Nephron progenitor cell (in vitro differentiated cells): ENCODE measurements around the gene DDAH1.

Source experiments
- DNase-seq: peaks from one replicate; pipeline ENCODE4 v3.0.0; 2021
- H3K27ac Mint-ChIP-seq: 2 replicates; pipeline ENCODE4 v1.8.0; 2021; ENCODE audit warnings: mild to moderate bottlenecking, moderate library complexity, mixed read lengths
- H3K27me3 Mint-ChIP-seq: 2 replicates; pipeline ENCODE4 v1.8.0; 2021; ENCODE audit warnings: mild to moderate bottlenecking, low read depth, mixed read lengths; ENCODE audit not compliant: poor library complexity
- H3K36me3 Mint-ChIP-seq: 2 replicates; pipeline ENCODE4 v1.8.0; 2021; ENCODE audit warnings: low read depth, mixed read lengths
- H3K4me1 Mint-ChIP-seq: 2 replicates; pipeline ENCODE4 v1.8.0; 2021; ENCODE audit warnings: mixed read lengths
- H3K4me3 Mint-ChIP-seq: 2 replicates; pipeline ENCODE4 v1.8.0; 2021; ENCODE audit warnings: mild to moderate bottlenecking, moderate library complexity, mixed read lengths
- H3K9me3 Mint-ChIP-seq: 2 replicates; pipeline ENCODE4 v1.8.0; 2021; ENCODE audit warnings: mild to moderate bottlenecking, moderate library complexity, mixed read lengths
- TF ChIP-seq, protein P1 (sequence below): fragments of 200-600 bp; sonication (generic); IDR thresholded peaks from 2 replicates; pipeline ENCODE4 v1.5.0; 2021; ENCODE audit warnings: antibody characterized with exemption

Gene DDAH1

DNA sequence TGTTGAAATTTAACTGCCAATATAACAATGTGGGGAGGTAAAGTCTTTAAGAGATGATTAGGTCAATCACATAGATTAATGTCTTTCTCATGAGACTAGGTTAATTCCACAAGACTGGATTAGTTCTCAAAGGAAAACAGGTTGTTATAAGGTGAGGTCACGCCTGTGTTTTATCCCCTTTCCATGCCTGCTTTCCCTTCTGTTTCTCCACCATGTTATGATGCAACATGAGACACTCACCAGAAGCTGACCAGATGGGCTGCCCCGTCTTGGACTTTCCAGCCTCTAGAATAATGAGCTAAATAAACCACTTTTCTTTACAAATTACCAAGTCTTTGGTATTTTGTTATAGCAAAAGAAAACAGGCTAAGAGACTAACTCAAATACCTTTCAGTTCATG lies 70.8 kb downstream of the DDAH1 start:
- Mint-ChIP-seq H3K9me3 (peaks cover 6% of the 10 kb centered on the region), H3K4me1 (peaks cover 16% of the 10 kb centered on the region), H3K27me3 (peaks cover 6% of the 10 kb centered on the region), H3K4me3 (no peak overlapping the region), H3K27ac (no peak overlapping the region), H3K36me3 (peaks cover 7% of the 10 kb centered on the region)
- TF ChIP-seq, protein P1, sequence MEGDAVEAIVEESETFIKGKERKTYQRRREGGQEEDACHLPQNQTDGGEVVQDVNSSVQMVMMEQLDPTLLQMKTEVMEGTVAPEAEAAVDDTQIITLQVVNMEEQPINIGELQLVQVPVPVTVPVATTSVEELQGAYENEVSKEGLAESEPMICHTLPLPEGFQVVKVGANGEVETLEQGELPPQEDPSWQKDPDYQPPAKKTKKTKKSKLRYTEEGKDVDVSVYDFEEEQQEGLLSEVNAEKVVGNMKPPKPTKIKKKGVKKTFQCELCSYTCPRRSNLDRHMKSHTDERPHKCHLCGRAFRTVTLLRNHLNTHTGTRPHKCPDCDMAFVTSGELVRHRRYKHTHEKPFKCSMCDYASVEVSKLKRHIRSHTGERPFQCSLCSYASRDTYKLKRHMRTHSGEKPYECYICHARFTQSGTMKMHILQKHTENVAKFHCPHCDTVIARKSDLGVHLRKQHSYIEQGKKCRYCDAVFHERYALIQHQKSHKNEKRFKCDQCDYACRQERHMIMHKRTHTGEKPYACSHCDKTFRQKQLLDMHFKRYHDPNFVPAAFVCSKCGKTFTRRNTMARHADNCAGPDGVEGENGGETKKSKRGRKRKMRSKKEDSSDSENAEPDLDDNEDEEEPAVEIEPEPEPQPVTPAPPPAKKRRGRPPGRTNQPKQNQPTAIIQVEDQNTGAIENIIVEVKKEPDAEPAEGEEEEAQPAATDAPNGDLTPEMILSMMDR = no peak
- no peak for DNase-seq

DNA sequence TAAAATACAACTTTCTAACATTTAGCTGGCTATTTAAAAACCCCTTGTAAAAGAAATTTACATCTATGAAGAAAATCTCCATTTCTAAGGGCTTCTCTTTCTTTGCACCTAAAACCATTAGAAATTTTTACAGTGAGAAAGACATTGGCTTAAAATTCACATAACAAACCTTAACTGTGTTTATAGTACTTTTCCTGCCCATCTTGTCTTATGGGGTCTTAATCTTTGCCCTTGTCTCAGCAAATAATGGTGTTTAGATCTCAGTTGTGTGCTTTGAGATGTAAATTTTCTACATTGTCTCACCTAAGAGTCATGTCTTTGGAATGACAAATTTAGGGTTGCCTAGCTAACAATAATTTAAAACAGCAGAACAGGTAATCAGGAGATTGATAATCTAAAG lies 71.5 kb downstream of the DDAH1 start:
- Mint-ChIP-seq H3K4me3 (no peak overlapping the region), H3K36me3 (peaks cover 7% of the 10 kb centered on the region), H3K9me3 (peaks cover 6% of the 10 kb centered on the region), H3K27ac (no peak overlapping the region), H3K27me3 (peaks cover 6% of the 10 kb centered on the region), H3K4me1 (peaks cover 15% of the 10 kb centered on the region)
- TF ChIP-seq, protein P1 = no peak
- DNase-seq = no peak

DNA sequence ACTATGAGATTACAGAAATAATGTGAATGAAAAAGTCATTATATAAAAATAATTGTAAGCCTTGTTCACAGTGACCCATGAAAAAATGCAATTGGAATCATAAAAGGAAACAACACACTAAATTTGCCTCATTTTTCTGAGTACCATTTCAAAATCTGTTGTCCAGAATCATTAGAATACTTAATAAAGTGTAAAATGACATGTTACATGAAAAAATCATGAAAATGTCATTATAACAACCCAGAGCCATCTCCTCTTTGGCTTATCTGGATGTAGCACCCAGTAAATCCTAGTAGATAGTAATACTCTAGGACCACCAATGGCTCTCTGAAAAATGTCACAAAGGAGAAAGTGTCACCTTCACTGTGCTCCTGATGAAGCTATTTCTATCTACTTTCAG lies 76.5 kb downstream of the DDAH1 start:
- no peak for DNase-seq
- TF ChIP-seq, protein P1 = no peak
- Mint-ChIP-seq H3K27me3 (peaks cover 6% of the 10 kb centered on the region), H3K27ac (no peak overlapping the region), H3K4me3 (no peak overlapping the region), H3K36me3 (peaks cover 28% of the 10 kb centered on the region), H3K4me1 (no peaks in the 10 kb centered on the region), H3K9me3 (peaks cover 33% of the 10 kb centered on the region)

DNA sequence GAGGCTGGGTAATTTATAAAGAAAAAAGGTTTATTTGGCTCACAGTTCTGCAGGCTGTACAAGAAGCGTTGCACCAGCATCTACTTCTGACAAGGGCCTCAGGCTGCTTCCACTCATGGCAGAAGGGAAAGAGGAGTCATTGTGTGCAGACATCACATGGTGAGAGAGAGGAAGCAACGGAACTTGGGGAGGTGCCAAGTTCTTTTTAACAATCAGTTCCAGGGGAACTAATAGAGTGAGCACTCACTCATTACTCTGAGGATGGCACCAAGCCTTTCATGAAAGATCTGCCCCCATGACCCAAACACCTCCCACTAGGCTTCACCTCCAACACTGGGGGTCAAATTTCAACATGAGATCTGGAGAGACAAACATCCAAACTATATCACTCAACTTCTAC lies 77.2 kb downstream of the DDAH1 start:
- no peak overlapping the region for H3K27ac Mint-ChIP-seq

DNA sequence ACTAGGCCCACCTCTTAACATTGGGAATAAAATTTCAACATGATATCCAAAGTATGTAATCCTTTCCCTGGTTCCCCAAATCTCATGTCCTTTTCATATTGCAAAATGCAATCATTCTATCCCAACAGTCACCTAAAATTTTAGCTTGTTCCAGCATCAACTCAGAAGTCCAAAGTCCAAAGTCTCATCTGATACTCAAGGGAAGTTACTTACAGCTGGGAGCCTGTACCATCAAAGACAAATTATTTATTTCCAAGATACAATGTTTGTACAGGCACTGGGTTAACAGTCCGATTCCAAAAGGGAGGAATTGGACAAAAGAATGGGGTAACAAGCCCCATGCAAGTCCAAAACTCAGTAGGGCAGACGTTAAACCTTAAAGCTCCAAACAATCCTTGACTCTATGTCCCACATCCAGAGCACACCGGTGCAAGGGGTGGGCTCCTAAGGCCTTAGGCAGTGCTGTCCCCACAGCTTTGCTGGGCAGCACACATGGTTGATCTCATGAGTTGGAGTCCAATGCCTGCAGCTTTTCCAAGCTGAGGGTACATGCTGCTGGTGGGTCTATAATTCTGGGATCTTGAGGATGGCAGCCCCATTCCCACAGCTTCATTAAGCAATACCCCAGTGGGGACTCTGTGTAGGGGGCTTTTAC lies 78.8 kb downstream of the DDAH1 start:
- Mint-ChIP-seq H3K4me1 (no peaks in the 10 kb centered on the region), H3K4me3 (no peak overlapping the region), H3K27me3 (peaks cover 6% of the 10 kb centered on the region), H3K27ac (no peak overlapping the region), H3K36me3 (peaks cover 47% of the 10 kb centered on the region), H3K9me3 (peaks cover 53% of the 10 kb centered on the region)
- DNase-seq = no peak
- TF ChIP-seq, protein P1 = no peak

More for the DNA sequence above, 77.2 kb downstream of the DDAH1 start:
- DNase-seq = no peak
- Mint-ChIP-seq H3K36me3 (peaks cover 34% of the 10 kb centered on the region), H3K4me3 (no peak overlapping the region), H3K4me1 (no peaks in the 10 kb centered on the region), H3K27me3 (peaks cover 6% of the 10 kb centered on the region), H3K9me3 (peaks cover 40% of the 10 kb centered on the region)
- TF ChIP-seq, protein P1 = no peak
